Vagina (tissue), 2 donors: ENCODE measurements around the gene ARHGAP23. TPM values are rescaled to one million over a fixed set of nuclear protein-coding genes. Genes with fewer than 3 reads are reported as not detected.
A peak's percentile ranks its signal among the peaks of the same experiment; 100 is the strongest.

Experiments used
- DNase-seq, 2 donors: peaks; one replicate each; pipeline ENCODE4 v3.0.0-alpha.2; 2017; ENCODE audit errors: extremely low spot score in 2 of 2
- H3K27ac ChIP-seq: fragments of 200-600 bp; sonication (generic); one replicate; pipeline ENCODE4 v1.5.1; 2019
- H3K27me3 ChIP-seq: fragments of 200-600 bp; sonication (generic); one replicate; pipeline ENCODE4 v1.5.1; 2019
- H3K36me3 ChIP-seq, 2 donors: fragments of 200-600 bp; sonication (generic); one replicate each; pipeline ENCODE4 v1.5.1; 2017 to 2019
- H3K4me1 ChIP-seq: fragments of 200-600 bp; sonication (generic); one replicate; pipeline ENCODE4 v1.5.1; 2019
- H3K4me3 ChIP-seq, 2 donors: fragments of 200-600 bp; sonication (generic); 1 replicate in 1 of 2; 2 replicates in 1 of 2; pipeline ENCODE4 v1.5.1; 2016 to 2019
- H3K9me3 ChIP-seq: fragments of 200-600 bp; sonication (generic); one replicate; pipeline ENCODE4 v1.5.1; 2019
- POLR2A ChIP-seq, 2 donors: fragments of 450-650 bp; IDR thresholded peaks; one replicate each; pipeline ENCODE4 v1.6.1; 2017; ENCODE audit warnings: antibody characterized with exemption in 2 of 2, mild to moderate bottlenecking in 2 of 2, moderate library complexity in 2 of 2
- POLR2AphosphoS5 ChIP-seq, 2 donors: sonication (generic); formaldehyde crosslinking; IDR thresholded peaks; one replicate each; pipeline ENCODE4 v1.9.0; 2017; ENCODE audit warnings: antibody characterized with exemption in 2 of 2, mild to moderate bottlenecking in 2 of 2, low read depth in 1 of 2; ENCODE audit not compliant: insufficient read depth in 1 of 2
- intact Hi-C: fragments of 100-400 bp; cut with DNase I; formaldehyde crosslinking; loops from one replicate; pipeline ENCODE4 v1.15.1; 2023
- total RNA-seq: library from RNA; depleted of rRNA; stranded (reverse); fragments of >200 nt; gene quantifications from one replicate; pipeline ENCODE4 v1.2.3, GENCODE V29; 2016
- TF ChIP-seq, protein P1 (sequence below), 3 experiments: fragments of 450-650 bp in 2 of 3; fragments of 200-600 bp in 1 of 3; sonication (generic) in 1 of 3; IDR thresholded peaks; one replicate each; pipeline ENCODE4 v1.5.1; 2017 to 2019; ENCODE audit warnings: antibody characterized with exemption in 3 of 3, mild to moderate bottlenecking in 2 of 3, moderate library complexity in 2 of 3

ARHGAP23 gene
- total RNA-seq, 1 donor from 2014 or later, result 70.2 TPM

- Histone ChIP-seq H3K27ac (no peak overlapping the region), H3K9me3 (no peaks in the 10 kb centered on the region), H3K36me3 (no peaks in the 10 kb centered on the region), H3K27me3 (no peaks in the 10 kb centered on the region), H3K4me3 (no peak overlapping the region), H3K4me1 (no peaks in the 10 kb centered on the region)
- intact Hi-C loops, result no loop called here
- TF ChIP-seq POLR2AphosphoS5 (IDR thresholded peaks at IDR 0.05; ENCODE audit: insufficient read depth in 1 of 2, low read depth in 1 of 2), result no peak
- no peak for TF ChIP-seq POLR2A (IDR thresholded peaks at IDR 0.05)
- TF ChIP-seq, protein P1, sequence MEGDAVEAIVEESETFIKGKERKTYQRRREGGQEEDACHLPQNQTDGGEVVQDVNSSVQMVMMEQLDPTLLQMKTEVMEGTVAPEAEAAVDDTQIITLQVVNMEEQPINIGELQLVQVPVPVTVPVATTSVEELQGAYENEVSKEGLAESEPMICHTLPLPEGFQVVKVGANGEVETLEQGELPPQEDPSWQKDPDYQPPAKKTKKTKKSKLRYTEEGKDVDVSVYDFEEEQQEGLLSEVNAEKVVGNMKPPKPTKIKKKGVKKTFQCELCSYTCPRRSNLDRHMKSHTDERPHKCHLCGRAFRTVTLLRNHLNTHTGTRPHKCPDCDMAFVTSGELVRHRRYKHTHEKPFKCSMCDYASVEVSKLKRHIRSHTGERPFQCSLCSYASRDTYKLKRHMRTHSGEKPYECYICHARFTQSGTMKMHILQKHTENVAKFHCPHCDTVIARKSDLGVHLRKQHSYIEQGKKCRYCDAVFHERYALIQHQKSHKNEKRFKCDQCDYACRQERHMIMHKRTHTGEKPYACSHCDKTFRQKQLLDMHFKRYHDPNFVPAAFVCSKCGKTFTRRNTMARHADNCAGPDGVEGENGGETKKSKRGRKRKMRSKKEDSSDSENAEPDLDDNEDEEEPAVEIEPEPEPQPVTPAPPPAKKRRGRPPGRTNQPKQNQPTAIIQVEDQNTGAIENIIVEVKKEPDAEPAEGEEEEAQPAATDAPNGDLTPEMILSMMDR (IDR thresholded peaks at IDR 0.05), result no peak
- DNase-seq, result no peak
Observed at GRCh38 chr17:38536661-38537060, 108.4 kb downstream of the ARHGAP23 start.

DNA sequence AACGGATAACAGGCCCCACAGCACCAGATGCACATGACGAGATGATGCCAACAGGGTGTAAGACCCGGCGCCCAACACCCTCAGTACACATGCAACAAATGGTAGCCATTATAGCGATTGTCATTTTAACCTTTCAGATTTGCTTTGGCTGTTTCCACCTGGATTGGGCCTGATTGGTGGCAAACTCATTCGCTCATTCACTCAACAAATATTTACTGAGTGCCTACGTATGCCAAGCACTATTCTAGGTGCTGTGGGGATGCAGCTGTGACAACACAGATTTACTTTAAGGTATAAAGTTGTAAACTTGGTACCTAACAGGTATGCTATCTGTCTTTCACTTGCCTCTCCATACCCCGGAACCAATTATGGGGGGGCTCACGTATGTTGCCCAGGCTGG, 110.6 kb downstream of the ARHGAP23 start:
- no peak for DNase-seq
- no peak for TF ChIP-seq POLR2AphosphoS5 (IDR thresholded peaks at IDR 0.05; ENCODE audit: insufficient read depth in 1 of 2, low read depth in 1 of 2)
- TF ChIP-seq, protein P1 (IDR thresholded peaks at IDR 0.05), result no peak
- no peaks in the 10 kb centered on the region for H3K36me3 ChIP-seq
- no peaks in the 10 kb centered on the region for H3K27me3 ChIP-seq
- intact Hi-C loops, result no loop called here
- no peak overlapping the region for H3K27ac ChIP-seq
- no peaks in the 10 kb centered on the region for H3K9me3 ChIP-seq
- no peaks in the 10 kb centered on the region for H3K4me1 ChIP-seq
- no peak overlapping the region for H3K4me3 ChIP-seq

GRCh38 chr17:38539386-38539785, 111.1 kb downstream of the ARHGAP23 start:
- TF ChIP-seq POLR2A (IDR thresholded peaks at IDR 0.05) (no peak), POLR2AphosphoS5 (IDR thresholded peaks at IDR 0.05; ENCODE audit: insufficient read depth in 1 of 2, low read depth in 1 of 2) (no peak)
- TF ChIP-seq, protein P1 (IDR thresholded peaks at IDR 0.05), result no peak
- Histone ChIP-seq H3K9me3 (no peaks in the 10 kb centered on the region), H3K27ac (no peak overlapping the region), H3K4me3 (no peak overlapping the region), H3K36me3 (no peaks in the 10 kb centered on the region), H3K27me3 (no peaks in the 10 kb centered on the region), H3K4me1 (no peaks in the 10 kb centered on the region)
- intact Hi-C loops, result no loop called here
- peak in 1 of 2 donors; percentile 88 for DNase-seq

DNA sequence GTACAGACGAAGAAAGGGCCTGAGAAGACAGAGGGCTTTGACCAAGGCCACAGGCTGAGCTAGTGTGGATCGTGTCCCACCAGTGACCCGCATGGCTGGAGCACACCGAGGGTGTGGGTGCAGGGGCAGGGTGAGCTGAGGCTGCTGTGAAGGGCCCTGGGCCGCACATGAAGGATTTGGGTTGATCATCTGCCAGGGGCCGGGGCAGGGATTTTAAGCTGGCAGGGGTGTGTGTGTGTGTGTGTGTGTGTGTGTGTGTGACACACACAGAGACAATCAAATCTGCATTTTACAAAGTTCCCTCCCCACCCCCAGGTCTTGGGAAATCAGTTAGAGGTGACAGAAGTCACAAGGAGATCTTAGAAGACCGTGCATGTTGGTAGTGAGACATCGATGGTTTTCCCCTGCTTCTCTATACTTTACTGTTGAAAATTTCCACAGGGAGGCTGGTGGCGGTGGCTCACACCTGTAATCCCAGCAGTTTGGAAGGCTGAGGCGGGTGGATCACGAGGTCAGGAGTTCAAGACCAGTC, 112.3 kb downstream of the ARHGAP23 start:
- TF ChIP-seq POLR2AphosphoS5 (IDR thresholded peaks at IDR 0.05; ENCODE audit: insufficient read depth in 1 of 2, low read depth in 1 of 2) (no peak), POLR2A (IDR thresholded peaks at IDR 0.05) (no peak)
- TF ChIP-seq, protein P1 (IDR thresholded peaks at IDR 0.05), result no peak
- no peaks in the 10 kb centered on the region for H3K9me3 ChIP-seq
- no peaks in the 10 kb centered on the region for H3K36me3 ChIP-seq
- H3K4me3 ChIP-seq, result no peak overlapping the region
- intact Hi-C loops, result no loop called here
- no peaks in the 10 kb centered on the region for H3K4me1 ChIP-seq
- no peak for DNase-seq
- no peaks in the 10 kb centered on the region for H3K27me3 ChIP-seq
- H3K27ac ChIP-seq, result no peak overlapping the region

DNA sequence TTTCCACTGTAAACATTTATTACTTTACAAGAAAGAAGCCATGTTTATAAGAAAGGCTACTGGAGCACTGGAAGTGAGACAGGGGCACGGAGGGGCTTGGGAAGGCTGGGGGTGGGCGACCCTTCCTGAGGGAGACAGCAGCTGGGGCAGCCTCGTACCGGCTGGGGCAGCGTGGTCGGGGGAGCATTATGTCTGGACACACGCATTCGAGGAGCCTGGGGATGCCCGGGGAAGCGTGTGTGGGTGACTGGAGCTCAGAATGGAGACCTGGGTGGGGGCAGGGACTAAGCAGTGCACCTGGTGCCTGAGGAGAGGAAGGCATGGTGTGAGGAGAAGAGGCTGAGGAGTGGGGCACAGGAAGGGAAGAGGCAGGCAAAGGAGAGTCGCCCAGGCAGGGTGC, 113.0 kb downstream of the ARHGAP23 start:
- Histone ChIP-seq H3K4me1 (no peaks in the 10 kb centered on the region), H3K36me3 (no peaks in the 10 kb centered on the region), H3K4me3 (no peak overlapping the region), H3K9me3 (no peaks in the 10 kb centered on the region), H3K27ac (no peak overlapping the region), H3K27me3 (no peaks in the 10 kb centered on the region)
- intact Hi-C loops, result no loop called here
- TF ChIP-seq, protein P1 (IDR thresholded peaks at IDR 0.05), result no peak
- TF ChIP-seq POLR2AphosphoS5 (IDR thresholded peaks at IDR 0.05; ENCODE audit: insufficient read depth in 1 of 2, low read depth in 1 of 2) (no peak), POLR2A (IDR thresholded peaks at IDR 0.05) (no peak)
- DNase-seq, result no peak
